Chondrocyte (in vitro differentiated cells): ENCODE measurements around the gene OAS1. TPM values are rescaled to one million over a fixed set of nuclear protein-coding genes. Genes with fewer than 3 reads are reported as not detected.
A peak's percentile ranks its signal among the peaks of the same experiment; 100 is the strongest.

ENCODE experiments used
- DNase-seq: peaks from one replicate; pipeline ENCODE4 v3.0.0; 2021; ENCODE audit warnings: mixed read lengths, low spot score
- H3K27ac Mint-ChIP-seq: one replicate; pipeline ENCODE4 v1.8.0; 2021; ENCODE audit warnings: mild to moderate bottlenecking, moderate library complexity, mixed read lengths; ENCODE audit not compliant: unreplicated experiment
- H3K27me3 Mint-ChIP-seq: 2 replicates; pipeline ENCODE4 v1.8.0; 2021; ENCODE audit warnings: low read depth, mixed read lengths
- H3K36me3 Mint-ChIP-seq: 2 replicates; pipeline ENCODE4 v1.8.0; 2021; ENCODE audit warnings: low read depth, mixed read lengths
- H3K4me1 Mint-ChIP-seq: 2 replicates; pipeline ENCODE4 v1.8.0; 2021; ENCODE audit warnings: low read depth, mild to moderate bottlenecking, mixed read lengths
- H3K4me3 Mint-ChIP-seq: one replicate; pipeline ENCODE4 v1.8.0; 2021; ENCODE audit warnings: mild to moderate bottlenecking, moderate library complexity, mixed read lengths; ENCODE audit not compliant: unreplicated experiment
- H3K9me3 Mint-ChIP-seq: 2 replicates; pipeline ENCODE4 v1.8.0; 2021; ENCODE audit warnings: low read depth, mixed read lengths
- CTCF ChIP-seq: fragments of 200-600 bp; sonication (generic); IDR thresholded peaks from 2 replicates; pipeline ENCODE4 v1.5.0; 2021; ENCODE audit warnings: antibody characterized with exemption, mild to moderate bottlenecking, moderate library complexity
- total RNA-seq: library from RNA; stranded (reverse); gene quantifications from 3 replicates; pipeline ENCODE4 v1.2.1, GENCODE V29; 2021

The OAS1 gene
- total RNA-seq, 1 donor from 2014 or later = not detected

GRCh38 chr12:112961536-112961935 lies 54.8 kb downstream of the OAS1 start:
- DNase-seq = no peak
- Mint-ChIP-seq H3K9me3 (peaks cover 20% of the 10 kb centered on the region), H3K27me3 (no peaks in the 10 kb centered on the region), H3K27ac (no peak overlapping the region), H3K4me1 (no peaks in the 10 kb centered on the region), H3K36me3 (no peaks in the 10 kb centered on the region), H3K4me3 (no peak overlapping the region)
- no peak for TF ChIP-seq CTCF

- Mint-ChIP-seq H3K4me1 (no peaks in the 10 kb centered on the region), H3K4me3 (no peak overlapping the region), H3K36me3 (no peaks in the 10 kb centered on the region), H3K27me3 (no peaks in the 10 kb centered on the region), H3K27ac (no peak overlapping the region), H3K9me3 (peaks cover 15% of the 10 kb centered on the region)
- DNase-seq = no peak
- no peak for TF ChIP-seq CTCF
Measured at GRCh38 chr12:112962561-112962960, 55.8 kb downstream of the OAS1 start.

- H3K36me3 Mint-ChIP-seq = no peaks in the 10 kb centered on the region
- DNase-seq = peak; percentile 77
- peaks cover 9% of the 10 kb centered on the region for H3K9me3 Mint-ChIP-seq
- no peak overlapping the region for H3K4me3 Mint-ChIP-seq
- no peaks in the 10 kb centered on the region for H3K4me1 Mint-ChIP-seq
- no peak overlapping the region for H3K27ac Mint-ChIP-seq
- TF ChIP-seq CTCF = no peak
- no peaks in the 10 kb centered on the region for H3K27me3 Mint-ChIP-seq
Measured at GRCh38 chr12:112963227-112963861, 56.6 kb downstream of the OAS1 start.

DNA sequence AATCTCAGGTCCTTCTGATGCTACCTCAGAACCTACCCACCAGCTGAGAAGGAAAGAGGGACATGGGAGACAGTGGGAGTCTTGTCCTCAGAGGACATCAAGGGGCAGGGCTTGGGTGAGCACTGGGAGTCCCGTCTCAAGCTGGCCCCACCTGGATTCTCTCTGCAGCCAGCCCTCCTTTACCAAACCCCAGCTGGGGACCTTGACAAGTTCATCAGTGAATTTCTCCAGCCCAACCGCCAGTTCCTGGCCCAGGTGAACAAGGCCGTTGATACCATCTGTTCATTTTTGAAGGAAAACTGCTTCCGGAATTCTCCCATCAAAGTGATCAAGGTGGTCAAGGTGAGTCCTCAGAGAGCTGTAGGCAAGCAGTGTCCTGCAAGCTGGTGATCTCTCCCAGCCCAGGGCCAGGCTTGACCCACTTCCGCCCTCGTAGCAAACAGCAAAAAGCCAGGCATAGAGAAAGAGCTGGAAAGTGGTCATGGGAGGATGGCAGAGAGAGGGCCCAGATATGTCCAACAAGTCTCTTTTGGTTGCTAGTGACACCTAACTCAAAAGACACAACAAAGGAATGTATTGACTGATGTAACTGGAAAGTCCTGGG lies 57.4 kb downstream of the OAS1 start:
- H3K4me3 Mint-ChIP-seq = no peak overlapping the region
- DNase-seq = no peak
- peaks cover 9% of the 10 kb centered on the region for H3K9me3 Mint-ChIP-seq
- H3K27ac Mint-ChIP-seq = no peak overlapping the region
- no peaks in the 10 kb centered on the region for H3K36me3 Mint-ChIP-seq
- H3K27me3 Mint-ChIP-seq = no peaks in the 10 kb centered on the region
- no peaks in the 10 kb centered on the region for H3K4me1 Mint-ChIP-seq
- TF ChIP-seq CTCF = no peak

DNA sequence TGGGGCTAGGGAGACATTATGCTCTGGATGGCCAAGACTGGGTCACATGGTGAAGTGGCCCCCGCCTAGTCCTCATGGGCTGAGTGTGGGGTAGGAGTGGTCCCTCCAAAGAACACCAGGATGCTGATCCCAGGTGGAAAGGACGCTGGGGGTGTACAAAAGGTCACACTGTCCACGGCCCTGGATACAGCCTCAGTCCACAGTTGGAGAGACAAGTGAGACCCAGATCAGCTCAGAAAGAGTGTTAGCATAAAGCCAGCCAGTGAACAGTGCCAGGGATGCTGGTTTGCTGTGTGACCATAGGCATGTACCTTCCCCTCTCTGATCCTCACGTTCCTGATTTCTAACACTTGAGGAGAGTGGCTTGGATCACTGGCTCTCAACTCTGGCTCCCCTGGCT lies 58.2 kb downstream of the OAS1 start:
- no peaks in the 10 kb centered on the region for H3K36me3 Mint-ChIP-seq
- no peak for TF ChIP-seq CTCF
- H3K4me3 Mint-ChIP-seq = no peak overlapping the region
- no peak overlapping the region for H3K27ac Mint-ChIP-seq
- H3K27me3 Mint-ChIP-seq = no peaks in the 10 kb centered on the region
- H3K4me1 Mint-ChIP-seq = no peaks in the 10 kb centered on the region
- DNase-seq = no peak
- H3K9me3 Mint-ChIP-seq = peaks cover 1% of the 10 kb centered on the region
